Frontal cortex (tissue), 4 donors: Measurements from ENCODE around the gene CEP295NL. TPM values are rescaled to one million over a fixed set of nuclear protein-coding genes. Genes with fewer than 3 reads are reported as not detected.

ENCODE experiments used
- DNase-seq, 2 donors: peaks; one replicate each; pipeline ENCODE4 v3.0.0; 2012; ENCODE audit warnings: low spot score in 2 of 2
- FAIRE-seq: peaks from 2 replicates; lab custom pipeline; 2012; peaks lifted over from hg19 to GRCh38; lab: Jason Lieb, UNC
- total RNA-seq: library from RNA; depleted of rRNA; stranded (reverse); fragments of >200 nt; gene quantifications from one replicate; pipeline ENCODE4 v1.2.3, GENCODE V29; 2014
- donor health status: control.
- donor health status: control.
- donor health status: control.

CEP295NL gene
- total RNA-seq, 1 donor from 2014 or later: 1.2 TPM

DNA sequence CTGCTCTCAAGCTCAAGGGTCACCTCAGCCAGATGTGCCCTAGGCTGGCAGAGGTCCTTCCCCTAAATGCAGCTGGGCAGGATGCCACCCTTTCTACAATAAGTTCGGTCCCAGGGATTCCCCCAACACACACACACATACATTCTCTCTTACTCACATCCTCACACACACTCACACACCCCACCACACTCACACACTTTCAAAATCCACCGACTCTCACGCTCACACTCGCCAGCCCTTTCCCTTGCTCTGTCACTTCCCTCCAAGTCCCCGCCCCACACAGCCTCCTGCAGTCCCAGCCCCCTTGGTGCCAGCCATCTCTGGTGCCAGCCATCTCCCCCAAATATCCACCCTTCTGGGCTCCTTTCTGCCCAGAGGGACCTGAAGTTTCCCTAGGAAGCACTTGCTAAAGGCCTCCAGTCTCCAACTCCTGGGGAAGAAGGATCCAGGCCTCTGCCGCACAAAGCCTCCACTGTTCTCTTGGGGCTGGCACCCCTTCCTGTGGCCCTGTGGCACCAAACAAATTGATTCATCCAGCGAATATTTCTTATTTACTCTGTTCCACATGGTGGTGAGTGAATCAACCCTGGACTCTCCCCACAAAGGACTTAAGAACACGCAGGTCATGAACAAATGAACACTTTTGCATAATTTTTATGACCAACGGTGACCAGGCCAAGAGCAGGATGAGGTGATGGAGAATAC, 58.5 kb downstream of the CEP295NL start:
- FAIRE-seq: no peak
- DNase-seq: peak in 1 of 2 donors; percentile 36

DNA sequence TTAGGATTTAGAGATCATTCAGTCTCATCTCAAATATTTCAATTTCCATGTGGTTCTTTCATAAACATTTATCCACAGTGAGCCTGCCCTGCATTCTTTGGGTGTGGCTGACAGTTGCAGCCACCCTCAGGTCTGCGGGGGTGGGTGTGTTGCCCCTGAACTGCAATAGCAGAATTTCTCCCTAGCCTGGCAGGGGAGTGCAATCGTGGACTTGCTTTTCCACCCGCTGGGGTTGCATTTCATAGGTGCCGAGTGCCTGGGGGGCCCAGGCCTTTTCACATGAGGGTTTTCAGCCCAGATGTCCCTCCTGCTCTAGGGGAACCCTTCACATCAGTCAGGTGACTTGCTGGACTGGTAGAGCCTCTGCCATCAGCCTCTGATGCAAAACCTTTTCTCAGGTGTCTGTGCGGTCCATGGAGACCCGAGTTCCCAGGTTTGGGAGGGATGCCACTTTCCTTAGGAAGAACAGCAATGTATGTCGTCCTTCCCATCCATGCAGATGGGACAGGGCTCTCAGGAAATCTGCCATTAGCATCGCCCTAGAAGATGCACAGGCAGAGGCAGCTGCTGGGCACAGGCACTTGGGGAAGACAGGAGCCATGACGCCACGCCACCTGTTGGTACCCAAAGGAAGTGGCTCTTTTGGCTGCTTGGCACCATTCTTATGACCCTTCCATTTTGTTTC, 60.0 kb downstream of the CEP295NL start:
- FAIRE-seq: no peak
- DNase-seq: no peak

DNA sequence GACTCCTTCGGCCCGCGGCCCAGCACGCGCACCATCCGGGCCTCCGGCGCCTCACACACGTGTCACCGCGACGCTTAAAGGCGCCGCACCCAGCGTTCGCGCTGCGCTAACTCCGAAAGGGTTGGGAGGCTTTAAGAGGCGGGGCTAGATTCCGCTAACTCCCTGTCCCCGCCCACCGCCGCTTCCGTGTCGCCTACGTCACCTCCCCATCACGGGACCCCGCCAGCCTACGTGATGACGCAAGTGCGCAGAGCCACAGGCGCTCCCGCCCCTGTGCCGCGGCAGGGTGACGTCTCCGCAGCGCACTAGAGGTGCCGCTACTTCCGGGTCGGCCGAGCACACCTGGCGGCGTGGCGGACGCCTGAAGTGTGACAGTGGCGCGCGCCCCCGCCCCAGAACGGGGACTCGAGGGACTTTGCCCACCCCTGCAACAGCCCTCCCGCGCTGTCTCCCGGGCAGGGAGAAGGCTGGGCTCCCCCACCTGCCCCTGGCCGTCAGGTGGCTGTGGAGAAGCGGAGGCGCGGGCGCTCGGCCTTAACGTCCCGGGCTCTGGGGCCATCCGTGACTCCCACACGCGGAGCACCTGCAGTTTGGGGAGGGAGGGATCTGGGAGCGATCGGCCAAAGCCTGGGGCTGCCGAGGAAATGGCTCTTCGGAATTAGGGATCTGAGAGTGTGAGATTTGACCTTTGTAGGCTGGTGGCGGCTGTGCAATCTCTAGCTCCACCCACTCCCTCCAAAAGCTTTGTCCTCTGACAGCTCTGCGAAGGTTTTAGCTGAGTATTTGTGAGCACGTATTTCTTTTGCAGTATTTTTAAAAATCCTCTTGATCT, 62.0 kb downstream of the CEP295NL start, which contains the start of gene USP36:
USP36 (minus strand) TSS at position 35 of the 832 bp plus-strand sequence. CDS start 4,451 bp downstream, outside the sequence.
- FAIRE-seq (peak; percentile 8), DNase-seq (peak; percentile 99 to 100)

Other genes starting within 250 kb of the CEP295NL start
- 53.4 TPM for gene CYTH1, start 120.9 kb downstream of the CEP295NL start, total RNA-seq
- gene USP36, start 62.4 kb downstream of the CEP295NL start, total RNA-seq: 18.8 TPM
- 33.8 TPM for gene TIMP2, start 22.2 kb upstream of the CEP295NL start, total RNA-seq
- 10.6 TPM for gene LGALS3BP, start 76.7 kb upstream of the CEP295NL start, total RNA-seq
- gene CANT1, start 106.6 kb upstream of the CEP295NL start, total RNA-seq: 17.5 TPM
- 0.41 TPM for gene C1QTNF1, start 121.0 kb upstream of the CEP295NL start, total RNA-seq
- 11.0 TPM for gene ENGASE, start 171.6 kb upstream of the CEP295NL start, total RNA-seq